HCT116 (cell line): ENCODE results near the gene RGS10. TPM values are rescaled to one million over a fixed set of nuclear protein-coding genes. Genes with fewer than 3 reads are reported as not detected.

Source experiments
- ATAC-seq: fragments of 200-7000 bp; cut with Tn5 transposase; 2 replicates; pipeline ENCODE4 v1.9.1; 2020; ENCODE audit warnings: mild to moderate bottlenecking, moderate library complexity
- BruUV-seq: library from RNA; stranded (reverse); fragments of 400-500 nt; replicated peaks from 2 replicates; lab custom pipeline; 2021; lab: Mats Ljungman, UMichigan
- CTCF ChIA-PET: fragments of 300-600 bp; sonication (Branson Sonifier 250); formaldehyde crosslinking; loops from one replicate; lab custom pipeline; 2021; ENCODE audit warnings: antibody characterized with exemption; lab: Charles Lee
- POLR2A ChIA-PET: fragments of 300-600, 350-600 bp; sonication (Branson Sonifier 250); formaldehyde crosslinking; loops from one replicate; lab custom pipeline; 2021; ENCODE audit warnings: antibody characterized with exemption; lab: Charles Lee
- RAD21 ChIA-PET, 2 experiments: fragments of 300-600 bp; sonication (Branson Sonifier 250); formaldehyde crosslinking; loops; one replicate each; lab custom pipeline; 2023; ENCODE audit warnings: low total read pairs in 2 of 2; ENCODE audit not compliant: uncharacterized antibody in 2 of 2, unreplicated experiment in 2 of 2, low non-redundant PET in 1 of 2; lab: Charles Lee
- DNase-seq: peaks from one replicate; pipeline ENCODE4 v3.0.0-alpha.2; 2010; ENCODE audit warnings: low read depth, low spot score
- H2AFZ ChIP-seq: fragments of 200-600 bp; shearing (Covaris generic), sonication (generic); 2 replicates; pipeline ENCODE4 v1.6.1; 2017; ENCODE audit warnings: low read depth, mixed run types, mixed read lengths, antibody characterized with exemption, low read length; ENCODE audit not compliant: poor library complexity, severe bottlenecking
- H3K27ac ChIP-seq: 2 replicates; pipeline ENCODE4 v1.5.1; 2012; ENCODE audit warnings: low read depth, low read length
- H3K27me3 ChIP-seq: fragments of 200-600 bp; sonication (generic); 2 replicates; pipeline ENCODE4 v1.6.1; 2016; ENCODE audit warnings: mixed run types, low read length, mixed read lengths; ENCODE audit not compliant: insufficient read depth
- H3K36me3 ChIP-seq, 2 experiments: fragments of 200-500 bp in 1 of 2; fragments of 200-600 bp in 1 of 2; sonication (Bioruptor generic) in 1 of 2; sonication (generic) in 1 of 2; 2 replicates each; pipeline versions ENCODE4 v1.5.1 to v1.6.1; 2014 to 2016; ENCODE audit warnings: low read length in 2 of 2, inconsistent platforms in 1 of 2, mixed read lengths in 1 of 2, mixed run types in 1 of 2; ENCODE audit not compliant: insufficient read depth in 2 of 2, control insufficient read depth in 1 of 2
- H3K4me1 ChIP-seq, 2 experiments: fragments of 200-600 bp in 1 of 2; sonication (generic) in 1 of 2; 2 replicates each; pipeline versions ENCODE4 v1.5.1 to v1.6.1; 2012 to 2017; ENCODE audit warnings: low read length in 2 of 2, inconsistent platforms in 1 of 2, mild to moderate bottlenecking in 1 of 2, mixed read lengths in 1 of 2, mixed run types in 1 of 2, moderate library complexity in 1 of 2; ENCODE audit not compliant: insufficient read depth in 2 of 2, control insufficient read depth in 1 of 2
- H3K4me2 ChIP-seq: fragments of 200-600 bp; sonication (generic); 2 replicates; pipeline ENCODE4 v1.6.1; 2017; ENCODE audit warnings: mixed run types, low read length, mixed read lengths
- H3K4me3 ChIP-seq, 2 experiments: fragments of 200-600 bp in 1 of 2; sonication (generic) in 1 of 2; replicated peaks in 1 of 2; 2 replicates each; pipeline ENCODE4 v1.5.1; 2011 to 2016; ENCODE audit warnings: low read length in 2 of 2, control low read depth in 1 of 2, low read depth in 1 of 2, mild to moderate bottlenecking in 1 of 2, mixed read lengths in 1 of 2, mixed run types in 1 of 2
- H3K79me2 ChIP-seq: fragments of 200-600 bp; sonication (generic); 2 replicates; pipeline ENCODE4 v1.6.1; 2017; ENCODE audit warnings: mild to moderate bottlenecking, mixed run types, low read length, moderate library complexity, mixed read lengths; ENCODE audit not compliant: insufficient read depth
- H3K9ac ChIP-seq: fragments of 200-600 bp; sonication (generic); 2 replicates; pipeline ENCODE4 v1.6.1; 2016; ENCODE audit warnings: low read length, mixed read lengths
- H3K9me2 ChIP-seq: fragments of 200-600 bp; sonication (generic), shearing (Covaris generic); 2 replicates; pipeline ENCODE4 v1.6.1; 2017; ENCODE audit warnings: mixed run types, mild to moderate bottlenecking, moderate library complexity; ENCODE audit not compliant: insufficient read depth
- H3K9me3 ChIP-seq, 2 experiments: fragments of 200-500 bp in 1 of 2; fragments of 200-600 bp in 1 of 2; sonication (Bioruptor generic) in 1 of 2; sonication (generic) in 1 of 2; 2 replicates each; pipeline ENCODE4 v1.6.1; 2014 to 2017; ENCODE audit warnings: low read length in 2 of 2, mixed read lengths in 2 of 2, inconsistent platforms in 1 of 2, low read depth in 1 of 2, mild to moderate bottlenecking in 1 of 2, mixed run types in 1 of 2, moderate library complexity in 1 of 2; ENCODE audit not compliant: control insufficient read depth in 1 of 2, insufficient read depth in 1 of 2
- H4K20me1 ChIP-seq: fragments of 200-600 bp; sonication (generic), shearing (Covaris generic); 2 replicates; pipeline ENCODE4 v1.6.1; 2017; ENCODE audit warnings: mixed run types, mild to moderate bottlenecking, moderate library complexity; ENCODE audit not compliant: insufficient read depth
- ELF1 ChIP-seq: IDR thresholded peaks from 2 replicates; pipeline ENCODE4 v1.6.1; 2012; ENCODE audit warnings: low read depth, borderline replicate concordance
- JUND ChIP-seq: IDR thresholded peaks from 2 replicates; pipeline ENCODE4 v1.6.1; 2012
- POLR2A ChIP-seq: IDR thresholded peaks from 2 replicates; pipeline ENCODE4 v1.7.0; 2011; ENCODE audit warnings: borderline replicate concordance; ENCODE audit not compliant: insufficient read depth, insufficient read length; ENCODE audit errors: extremely low read depth
- POLR2AphosphoS5 ChIP-seq: IDR thresholded peaks from 2 replicates; pipeline ENCODE4 v1.6.1; 2011; ENCODE audit warnings: mild to moderate bottlenecking, low read depth, low read length, moderate library complexity
- REST ChIP-seq: IDR thresholded peaks from 2 replicates; pipeline ENCODE4 v1.6.1; 2012; ENCODE audit warnings: low read depth
- SIN3A ChIP-seq: IDR thresholded peaks from 2 replicates; pipeline ENCODE4 v1.6.1; 2012; ENCODE audit warnings: low read depth
- SP1 ChIP-seq: IDR thresholded peaks from 2 replicates; pipeline ENCODE4 v1.6.1; 2012; ENCODE audit warnings: low read depth
- intact Hi-C: fragments of 100-400 bp; cut with micrococcal nuclease; formaldehyde crosslinking; loops from 2 replicates; pipeline ENCODE4 v1.10.0; 2022
- total RNA-seq: library from RNA; stranded (reverse); gene quantifications from one replicate; pipeline ENCODE4 v1.2.1, GENCODE V29; 2021; ENCODE audit not compliant: unreplicated experiment
- TF ChIP-seq, protein P1 (sequence below): IDR thresholded peaks from 2 replicates; pipeline ENCODE4 v1.6.1; 2012

RGS10 gene
- total RNA-seq, 1 experiment from 2014 or later: 96.7 TPM

DNA sequence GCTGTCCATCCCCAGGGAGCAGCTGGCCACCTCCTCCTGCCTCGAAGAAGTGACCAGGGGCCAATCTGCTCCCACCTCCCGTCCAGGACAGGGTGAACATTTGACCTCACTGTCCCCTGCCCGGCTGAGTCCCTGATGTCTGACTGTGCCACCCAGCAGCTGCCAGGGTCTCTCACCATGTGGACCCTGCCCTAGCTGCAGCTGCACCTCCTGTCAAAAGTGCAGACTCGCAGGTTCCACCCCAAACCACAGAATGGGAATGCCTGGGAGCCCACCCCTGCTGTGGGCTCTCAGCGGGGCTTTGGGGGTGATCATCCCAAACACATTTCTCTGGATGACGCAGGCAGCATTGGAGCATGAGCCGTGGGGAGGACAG is 86.1 kb downstream of the RGS10 start:
- POLR2A ChIA-PET: no interaction called here
- RAD21 ChIA-PET: no interaction called here
- no TSS peak for BruUV-seq
- H3K4me3 ChIP-seq: no peak overlapping the region
- no peak overlapping the region for H3K9ac ChIP-seq
- ATAC-seq (no peak), DNase-seq (no peak)
- TF ChIP-seq, protein P1, sequence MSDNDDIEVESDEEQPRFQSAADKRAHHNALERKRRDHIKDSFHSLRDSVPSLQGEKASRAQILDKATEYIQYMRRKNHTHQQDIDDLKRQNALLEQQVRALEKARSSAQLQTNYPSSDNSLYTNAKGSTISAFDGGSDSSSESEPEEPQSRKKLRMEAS: no peak
- TF ChIP-seq JUND: no peak
- no peaks in the 10 kb centered on the region for H3K27me3 ChIP-seq
- no peaks in the 10 kb centered on the region for H3K9me3 ChIP-seq
- intact Hi-C loops: no loop called here
- no peaks in the 10 kb centered on the region for H4K20me1 ChIP-seq
- peaks cover 6 to 13% of the 10 kb centered on the region in 2 experiments for H3K4me1 ChIP-seq
- H3K4me2 ChIP-seq: no peak overlapping the region
- no peaks in the 10 kb centered on the region for H3K9me2 ChIP-seq
- no peak overlapping the region for H2AFZ ChIP-seq
- no peaks in the 10 kb centered on the region for H3K79me2 ChIP-seq
- H3K36me3 ChIP-seq: no peaks in the 10 kb centered on the region
- no peak overlapping the region for H3K27ac ChIP-seq
- CTCF ChIA-PET: interaction anchor here (1.1 to 1.2 kb wide), 2 partner anchors 11 to 257 kb away, joined by 3 to 5 read pairs; no protein-coding TSS in a partner anchor

DNA sequence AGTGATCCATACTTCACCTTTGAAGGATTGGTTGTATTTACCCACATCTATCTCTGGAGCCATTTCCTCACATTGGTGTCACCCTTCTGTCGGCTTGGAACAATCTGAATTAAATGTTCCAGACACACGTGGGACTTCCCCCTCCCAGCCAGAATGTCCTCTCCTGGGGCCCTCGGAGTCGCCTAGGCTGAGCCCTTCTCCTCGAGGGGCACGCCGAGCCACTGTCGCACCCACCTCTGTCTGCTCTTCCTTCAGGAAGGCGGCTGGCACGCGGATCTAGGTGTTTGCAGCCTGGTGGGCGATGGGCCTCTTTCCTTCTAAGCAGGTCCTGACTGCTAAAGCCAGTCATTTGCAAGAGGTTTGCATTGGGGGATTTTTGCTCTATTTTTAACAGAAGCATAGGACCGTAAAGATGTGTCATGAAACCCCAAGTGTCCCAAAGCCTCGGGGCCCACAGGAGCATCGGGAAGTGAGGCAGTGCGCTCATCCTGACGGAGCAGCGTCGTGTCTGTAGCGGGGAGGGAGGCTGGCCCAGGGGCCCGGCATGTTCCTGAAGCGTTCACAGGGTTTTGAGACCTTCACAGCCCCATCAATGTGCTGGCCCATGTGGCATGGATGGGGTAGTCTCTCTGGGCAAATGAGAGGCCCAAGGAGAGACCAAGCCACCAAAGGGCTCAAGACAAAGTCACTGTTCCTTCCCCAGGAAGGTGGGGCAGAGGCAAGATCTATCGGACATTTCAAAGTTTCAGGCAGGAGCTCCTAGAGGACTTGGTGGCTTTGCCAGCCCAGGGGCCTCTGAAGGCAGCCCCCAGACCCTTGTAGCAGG is 86.7 kb downstream of the RGS10 start:
- intact Hi-C loops: no loop called here

More for the DNA sequence above, 86.7 kb downstream of the RGS10 start:
- H3K4me3 ChIP-seq: no peak overlapping the region
- ChIA-PET CTCF (interaction anchor here (1.2 kb wide), 1 partner anchor 256 kb away, joined by 3 read pairs; no protein-coding TSS in a partner anchor), POLR2A (no interaction called here), RAD21 (no interaction called here)
- DNase-seq: no peak
- H3K4me2 ChIP-seq: no peak overlapping the region
- H3K36me3 ChIP-seq: no peaks in the 10 kb centered on the region
- H3K27me3 ChIP-seq: no peaks in the 10 kb centered on the region
- no peaks in the 10 kb centered on the region for H3K9me2 ChIP-seq
- BruUV-seq: no TSS peak
- ATAC-seq: no peak
- no peak for TF ChIP-seq SP1
- no peak for TF ChIP-seq REST
- no peak for TF ChIP-seq ELF1
- no peak for TF ChIP-seq POLR2A
- TF ChIP-seq SIN3A: no peak
- TF ChIP-seq POLR2AphosphoS5: no peak
- no peak overlapping the region for H3K27ac ChIP-seq
- no peaks in the 10 kb centered on the region for H3K79me2 ChIP-seq
- no peaks in the 10 kb centered on the region for H3K9me3 ChIP-seq
- peaks cover 1 to 13% of the 10 kb centered on the region in 2 experiments for H3K4me1 ChIP-seq
- H3K9ac ChIP-seq: no peak overlapping the region
- no peaks in the 10 kb centered on the region for H4K20me1 ChIP-seq
- no peak overlapping the region for H2AFZ ChIP-seq
